Endothelial cell (in vitro differentiated cells): ENCODE data around the gene CNPY4. TPM values are rescaled to one million over a fixed set of nuclear protein-coding genes. Genes with fewer than 3 reads are reported as not detected.

Source experiments
- DNase-seq: peaks from one replicate; pipeline ENCODE4 v3.0.0; 2021; ENCODE audit warnings: low spot score
- H3K27ac Mint-ChIP-seq: one replicate; pipeline ENCODE4 v1.8.0; 2021; ENCODE audit warnings: mixed read lengths, inconsistent platforms; ENCODE audit not compliant: unreplicated experiment
- H3K27me3 Mint-ChIP-seq: one replicate; pipeline ENCODE4 v1.8.0; 2021; ENCODE audit warnings: mild to moderate bottlenecking, moderate library complexity, mixed read lengths, inconsistent platforms; ENCODE audit not compliant: unreplicated experiment
- H3K36me3 Mint-ChIP-seq: one replicate; pipeline ENCODE4 v1.8.0; 2021; ENCODE audit warnings: mild to moderate bottlenecking, low read depth, mixed read lengths, inconsistent platforms; ENCODE audit not compliant: unreplicated experiment
- H3K4me1 Mint-ChIP-seq: one replicate; pipeline ENCODE4 v1.8.0; 2021; ENCODE audit warnings: mild to moderate bottlenecking, mixed read lengths, inconsistent platforms; ENCODE audit not compliant: unreplicated experiment
- H3K4me3 Mint-ChIP-seq: one replicate; pipeline ENCODE4 v1.8.0; 2021; ENCODE audit warnings: mild to moderate bottlenecking, mixed read lengths, inconsistent platforms; ENCODE audit not compliant: unreplicated experiment
- H3K9me3 Mint-ChIP-seq: one replicate; pipeline ENCODE4 v1.8.0; 2021; ENCODE audit warnings: mixed read lengths, inconsistent platforms; ENCODE audit not compliant: unreplicated experiment
- CTCF ChIP-seq: fragments of 200-600 bp; sonication (generic); IDR thresholded peaks from one replicate; pipeline ENCODE4 v1.5.0; 2021; ENCODE audit warnings: antibody characterized with exemption; ENCODE audit not compliant: unreplicated experiment
- total RNA-seq: library from RNA; stranded (reverse); fragmentation: NEBNext Ultra II Directional; extraction: Animal tissue kit (Norgen Biotek cat#: 25700); gene quantifications from one replicate; pipeline ENCODE4 v1.2.1, GENCODE V29; 2021; ENCODE audit not compliant: unreplicated experiment

CNPY4 gene
- total RNA-seq, 1 donor from 2014 or later: 28.3 TPM

GRCh38 chr7:100093054-100093453 is 26.4 kb upstream of the CNPY4 start:
- TF ChIP-seq CTCF: no peak
- Mint-ChIP-seq H3K4me3 (peak overlapping the region; percentile 82), H3K36me3 (peaks cover 62% of the 10 kb centered on the region), H3K27me3 (peaks cover 30% of the 10 kb centered on the region), H3K4me1 (peaks cover 58% of the 10 kb centered on the region), H3K9me3 (no peaks in the 10 kb centered on the region), H3K27ac (peak overlapping the region; percentile 72)
- no peak for DNase-seq

GRCh38 chr7:100093498-100093897 is 25.9 kb upstream of the CNPY4 start:
- peaks cover 60% of the 10 kb centered on the region for H3K4me1 Mint-ChIP-seq
- H3K27me3 Mint-ChIP-seq: peaks cover 33% of the 10 kb centered on the region
- no peak for TF ChIP-seq CTCF
- peak overlapping the region; percentile 82 for H3K4me3 Mint-ChIP-seq
- H3K36me3 Mint-ChIP-seq: peaks cover 67% of the 10 kb centered on the region
- H3K27ac Mint-ChIP-seq: peak overlapping the region; percentile 72
- no peaks in the 10 kb centered on the region for H3K9me3 Mint-ChIP-seq
- DNase-seq: no peak

DNA sequence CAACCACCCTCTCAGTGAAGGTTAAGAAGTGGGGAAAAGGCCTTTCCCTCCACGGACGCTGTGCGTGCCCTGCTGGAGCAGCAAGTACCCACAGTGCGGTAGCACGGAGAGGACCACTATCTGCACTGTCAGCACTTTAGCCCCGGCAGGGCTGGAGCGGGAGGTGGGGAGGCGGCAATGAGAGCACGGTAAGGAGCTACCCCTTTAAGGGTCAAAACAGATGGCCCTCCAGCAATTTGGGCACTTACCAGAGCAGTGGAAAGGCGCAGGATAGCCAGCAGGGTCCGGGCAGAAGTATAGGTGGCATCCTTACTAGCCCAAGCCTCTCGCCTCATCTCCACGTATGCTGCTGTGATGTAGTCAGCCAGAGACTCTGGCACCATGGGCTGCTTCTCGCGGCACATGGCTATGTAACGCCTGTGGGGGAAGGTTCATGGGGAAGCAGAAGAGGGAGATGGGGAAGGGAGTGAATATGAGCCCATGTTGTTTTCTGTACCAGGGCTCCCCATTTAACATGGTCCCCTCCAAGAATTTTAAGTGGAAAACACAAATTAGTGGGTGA is 25.4 kb upstream of the CNPY4 start:
- Mint-ChIP-seq H3K27ac (no peak overlapping the region), H3K4me3 (peak overlapping the region; percentile 25), H3K4me1 (peaks cover 64% of the 10 kb centered on the region), H3K36me3 (peaks cover 72% of the 10 kb centered on the region), H3K27me3 (peaks cover 38% of the 10 kb centered on the region), H3K9me3 (no peaks in the 10 kb centered on the region)
- no peak for DNase-seq
- no peak for TF ChIP-seq CTCF

DNA sequence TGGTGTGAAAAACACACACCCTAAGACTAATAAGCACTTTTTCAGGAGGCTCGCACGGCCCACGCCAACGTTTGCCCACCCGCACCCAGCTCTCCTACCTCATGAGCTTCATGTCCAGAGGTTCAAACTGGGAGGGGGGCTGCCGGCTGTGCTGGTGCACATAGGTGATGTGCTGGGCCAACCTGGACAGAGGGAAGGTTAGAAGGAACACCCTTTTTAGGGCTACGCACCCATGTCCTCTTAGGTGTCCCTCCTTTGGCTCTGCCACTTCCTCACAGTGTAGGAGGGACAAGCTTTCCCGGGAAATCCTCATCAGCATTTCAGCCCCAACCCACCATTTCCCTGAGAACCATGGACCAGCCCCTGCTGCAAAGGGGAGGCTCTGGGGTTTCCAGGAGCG is 24.1 kb upstream of the CNPY4 start:
- peaks cover 48% of the 10 kb centered on the region for H3K27me3 Mint-ChIP-seq
- no peaks in the 10 kb centered on the region for H3K9me3 Mint-ChIP-seq
- peak overlapping the region; percentile 74 for H3K4me3 Mint-ChIP-seq
- peaks cover 77% of the 10 kb centered on the region for H3K36me3 Mint-ChIP-seq
- DNase-seq: no peak
- peaks cover 68% of the 10 kb centered on the region for H3K4me1 Mint-ChIP-seq
- no peak for TF ChIP-seq CTCF
- H3K27ac Mint-ChIP-seq: peak overlapping the region; percentile 74

GRCh38 chr7:100095704-100096103 is 23.7 kb upstream of the CNPY4 start:
- H3K27ac Mint-ChIP-seq: peak overlapping the region; percentile 74
- H3K4me3 Mint-ChIP-seq: peak overlapping the region; percentile 67
- peaks cover 77% of the 10 kb centered on the region for H3K36me3 Mint-ChIP-seq
- H3K9me3 Mint-ChIP-seq: no peaks in the 10 kb centered on the region
- H3K4me1 Mint-ChIP-seq: peaks cover 64% of the 10 kb centered on the region
- TF ChIP-seq CTCF: no peak
- no peak for DNase-seq
- peaks cover 49% of the 10 kb centered on the region for H3K27me3 Mint-ChIP-seq
